Activated effector memory CD4-positive, alpha-beta T cell treated with anti-CD3 and anti-CD28 coated beads, Interleukin-2, amount 50 U/mL, for 16 hours (primary cell): ENCODE measurements around the gene SOX10.

Source experiments
- DNase-seq: peaks from one replicate; pipeline ENCODE4 v3.0.0-alpha.2; 2020

The SOX10 gene

DNA sequence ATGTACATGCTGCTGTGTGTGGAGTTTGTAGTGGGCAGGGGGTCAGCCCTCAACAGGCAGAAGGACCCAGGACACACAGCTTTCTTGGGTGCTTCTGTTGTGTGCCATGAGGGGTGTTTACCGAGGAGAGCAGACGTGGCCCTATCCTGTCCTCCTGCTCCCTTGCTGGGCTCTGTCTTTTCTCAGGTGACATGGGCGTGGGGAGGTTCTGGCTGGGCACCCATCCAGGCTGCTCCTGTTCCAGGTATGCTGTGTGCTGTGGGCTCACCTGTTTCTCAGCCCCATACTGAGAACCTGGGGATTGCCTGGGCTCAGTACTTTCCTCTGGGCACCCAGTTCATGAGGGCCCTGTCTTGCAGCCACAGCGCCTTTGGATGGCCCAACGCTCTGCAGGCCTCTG, 55.0 kb downstream of the SOX10 start:
- no peak for DNase-seq

DNA sequence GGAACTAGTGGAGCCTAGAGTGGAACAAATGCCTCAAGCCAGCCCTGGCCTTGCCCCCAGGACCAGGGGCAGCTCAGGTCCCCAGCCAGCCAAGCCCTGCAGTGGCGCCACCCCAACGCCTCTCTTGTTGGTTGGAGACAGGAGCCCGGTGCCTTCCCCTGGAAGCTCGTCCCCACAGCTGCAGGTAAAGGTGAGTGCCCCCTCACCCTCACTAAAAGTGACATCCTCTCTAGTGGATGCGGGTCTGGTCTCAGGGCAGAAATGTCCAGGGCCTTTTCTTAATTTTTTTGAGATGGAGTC, 56.8 kb downstream of the SOX10 start:
- DNase-seq, result no peak

DNA sequence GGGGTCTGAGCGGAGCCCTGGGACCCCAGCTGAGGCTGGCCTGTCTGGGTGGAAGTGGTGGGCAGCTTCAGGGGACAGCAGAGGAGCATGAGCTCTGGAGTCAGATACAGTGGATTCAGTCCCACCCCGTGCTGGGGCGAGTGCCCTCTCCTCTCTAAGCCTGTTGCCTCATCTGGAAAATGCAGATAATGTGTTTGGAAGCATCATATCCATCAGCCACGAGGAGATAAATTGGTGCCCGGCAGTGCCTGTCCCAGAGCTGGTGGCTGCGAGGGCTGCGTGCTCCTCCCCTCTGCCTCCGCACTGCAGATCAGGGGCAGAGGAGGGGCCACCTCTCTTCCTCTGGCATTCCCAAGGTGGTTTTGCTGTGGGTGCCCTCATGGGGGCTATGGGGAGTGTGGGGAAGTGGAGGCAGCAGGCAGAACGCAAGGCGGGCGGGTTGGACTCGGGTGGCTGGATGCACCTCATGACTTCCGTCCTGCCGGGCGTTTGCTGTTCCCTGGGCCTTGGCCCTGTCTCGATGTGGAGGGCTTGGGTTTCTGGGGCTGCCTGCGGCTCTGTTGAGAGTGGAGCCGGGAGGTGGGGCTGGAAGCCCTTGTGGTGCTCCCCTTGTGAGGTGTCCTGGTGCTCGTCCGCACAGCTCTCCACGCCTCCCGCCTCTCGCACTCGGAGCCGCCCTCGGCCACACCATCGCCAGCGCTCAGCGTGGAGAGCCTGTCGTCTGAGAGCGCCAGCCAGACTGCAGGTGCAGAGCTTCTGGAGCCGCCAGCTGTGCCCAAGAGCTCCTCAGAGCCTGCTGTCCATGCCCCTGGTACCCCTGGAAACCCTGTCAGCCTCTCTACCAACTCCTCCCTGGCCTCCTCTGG, 57.4 kb downstream of the SOX10 start:
- no peak for DNase-seq

DNA sequence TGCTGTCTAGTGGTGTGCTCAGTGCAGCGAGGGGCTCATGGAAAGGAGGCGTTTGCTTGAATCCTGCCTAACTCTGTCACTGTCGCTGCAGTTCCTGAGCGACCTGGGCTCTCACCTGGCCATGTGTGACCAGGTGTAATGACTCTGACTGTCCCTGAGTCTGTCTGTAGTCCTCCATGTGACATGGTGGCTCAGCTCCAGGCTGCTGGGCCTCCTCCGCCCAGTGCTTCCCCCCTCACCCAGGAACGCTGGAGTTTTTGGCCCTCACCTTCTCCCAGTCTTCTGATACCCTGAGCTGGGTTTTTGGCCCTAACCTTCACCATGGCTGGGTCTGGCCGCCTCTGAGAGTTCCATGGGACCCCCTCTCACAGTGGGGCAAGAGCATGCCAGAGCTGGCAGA, 58.0 kb downstream of the SOX10 start:
- no peak for DNase-seq

DNA sequence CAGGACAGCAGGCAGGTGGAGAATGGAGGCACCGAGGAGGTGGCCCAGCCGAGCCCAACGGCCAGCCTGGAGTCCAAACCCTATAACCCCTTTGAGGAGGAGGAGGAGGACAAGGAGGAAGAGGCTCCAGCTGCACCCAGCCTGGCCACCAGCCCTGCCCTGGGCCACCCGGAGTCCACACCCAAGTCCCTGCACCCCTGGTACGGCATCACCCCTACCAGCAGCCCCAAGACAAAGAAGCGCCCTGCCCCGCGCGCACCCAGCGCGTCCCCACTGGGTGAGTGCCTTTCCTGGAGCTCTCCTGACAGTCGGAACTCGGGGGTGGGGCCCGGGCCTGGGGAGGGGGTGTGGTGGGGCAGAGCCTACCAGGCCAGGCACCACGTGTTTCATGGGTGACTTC, 58.6 kb downstream of the SOX10 start:
- DNase-seq, result no peak

DNA sequence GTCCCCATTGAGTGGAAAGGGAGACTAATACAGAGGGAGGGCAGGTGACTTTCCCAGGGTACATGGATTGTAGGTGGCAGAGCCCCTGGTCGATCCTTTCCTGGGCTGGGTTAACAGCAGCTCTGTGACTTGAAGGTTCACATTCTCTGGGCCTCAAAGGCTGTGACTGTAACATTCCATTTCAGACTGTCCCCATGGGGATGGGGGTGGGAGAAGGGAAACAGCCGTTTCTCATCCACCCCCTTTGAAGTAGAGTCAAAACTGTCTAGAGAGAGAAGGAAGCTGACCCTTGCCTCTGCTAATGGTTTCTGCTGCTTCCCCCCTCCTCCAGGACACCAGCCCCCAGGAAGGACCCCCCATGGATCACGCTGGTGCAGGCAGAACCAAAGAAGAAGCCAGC, 59.0 kb downstream of the SOX10 start:
- DNase-seq, result no peak

DNA sequence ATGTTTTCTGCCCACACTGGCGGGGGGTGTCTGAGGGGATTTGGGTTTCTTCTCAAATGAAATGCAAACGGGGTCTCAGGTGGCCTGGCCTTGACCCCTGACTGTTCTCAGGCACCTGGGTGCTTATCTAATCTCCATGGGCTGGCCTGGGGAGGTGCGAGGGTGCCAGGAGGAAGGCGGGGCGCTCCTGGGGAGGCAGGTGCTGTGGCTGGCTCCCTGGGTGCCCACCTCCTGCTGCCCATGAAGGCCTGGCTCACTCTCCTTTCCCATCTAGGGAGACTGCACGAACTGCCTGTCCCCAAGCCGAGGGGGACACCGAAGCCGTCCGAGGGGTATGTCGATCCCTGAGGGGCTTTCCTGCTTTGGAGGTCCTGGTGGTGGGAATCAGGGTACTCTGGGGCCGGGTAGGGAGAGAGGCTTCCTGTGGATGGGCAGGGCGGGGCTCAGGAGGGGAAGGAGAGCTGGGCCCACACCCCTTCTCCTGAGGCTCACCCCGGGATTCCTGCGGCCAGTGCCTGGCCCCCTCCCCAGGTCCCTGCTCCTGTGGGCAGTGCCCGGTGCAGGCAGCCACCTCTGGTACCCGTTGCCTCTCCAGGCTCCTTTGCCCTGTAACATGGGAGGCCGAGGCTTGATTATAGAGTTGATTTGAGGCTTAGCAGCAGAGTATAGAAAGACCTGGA, 59.8 kb downstream of the SOX10 start:
- no peak for DNase-seq

DNA sequence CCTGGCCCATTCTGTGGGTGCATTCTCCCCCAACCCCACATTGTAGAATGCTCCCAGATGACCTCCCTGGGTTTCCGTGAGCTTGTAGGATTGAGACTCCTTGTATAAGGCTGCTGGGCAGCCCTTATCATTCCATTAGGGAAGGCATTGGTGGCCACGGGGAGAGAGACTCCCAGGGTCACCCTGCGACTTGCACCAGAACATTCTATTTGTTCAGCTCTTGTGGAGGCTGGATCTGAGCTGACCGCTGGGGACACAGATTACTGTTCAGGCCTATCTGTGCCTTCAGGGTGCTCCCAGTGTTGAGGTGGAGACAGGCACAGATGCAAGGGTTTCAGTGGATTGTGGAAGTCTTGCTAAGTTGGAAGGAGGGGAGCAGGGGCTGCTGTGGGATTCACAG, 60.4 kb downstream of the SOX10 start:
- no peak for DNase-seq
